Activated CD8-positive, alpha-beta memory T cell treated with anti-CD3 and anti-CD28 coated beads for 48 hours (primary cell): ENCODE measurements around the gene APOL4.
"Not testable (repeated sequence)": the region's sequence is repeated elsewhere in the genome, so short reads cannot be mapped to it uniquely, and the experiment has no call there.

Experiments
- DNase-seq, 3 experiments: peaks; one replicate each; pipeline ENCODE4 v3.0.0-alpha.2; 2020; ENCODE audit warnings: low read depth in 2 of 3, low spot score in 2 of 3

Gene APOL4

GRCh38 chr22:36208914-36209313, 7.3 kb upstream of the APOL4 start:
- DNase-seq: no peak

GRCh38 chr22:36208162-36208765, 6.7 kb upstream of the APOL4 start:
- no peak for DNase-seq

- DNase-seq: no peak
Observed at GRCh38 chr22:36206255-36206654, 4.6 kb upstream of the APOL4 start.

GRCh38 chr22:36205573-36205972, 4.0 kb upstream of the APOL4 start:
- DNase-seq: not testable (repeated sequence)

GRCh38 chr22:36204632-36205015, 3.0 kb upstream of the APOL4 start:
- DNase-seq: no peak

- no peak for DNase-seq
Observed at GRCh38 chr22:36204001-36204631, 2.5 kb upstream of the APOL4 start.

GRCh38 chr22:36203441-36203840, 1.8 kb upstream of the APOL4 start:
- not testable (repeated sequence) for DNase-seq

- not testable (repeated sequence) for DNase-seq
Observed at GRCh38 chr22:36202906-36203305, 1.3 kb upstream of the APOL4 start.

GRCh38 chr22:36201025-36201424, 584 bp downstream of the APOL4 start:
- DNase-seq: not testable (repeated sequence)

- no peak for DNase-seq
Observed at GRCh38 chr22:36199001-36199551, 2.5 kb downstream of the APOL4 start.

- DNase-seq: no peak
Observed at GRCh38 chr22:36198536-36198935, 3.1 kb downstream of the APOL4 start.

- DNase-seq: no peak
Observed at GRCh38 chr22:36197514-36198146, 4.0 kb downstream of the APOL4 start.

- DNase-seq: no peak
Observed at GRCh38 chr22:36197065-36197440, 4.6 kb downstream of the APOL4 start.

GRCh38 chr22:36196254-36197064, 5.2 kb downstream of the APOL4 start:
- no peak for DNase-seq

GRCh38 chr22:36194971-36195370, 6.6 kb downstream of the APOL4 start:
- DNase-seq: peak in 1 of 3 experiments; percentile 27

GRCh38 chr22:36194385-36194784, 7.2 kb downstream of the APOL4 start:
- no peak for DNase-seq

- no peak for DNase-seq
Observed at GRCh38 chr22:36193577-36193976, 8.0 kb downstream of the APOL4 start.

- no peak for DNase-seq
Observed at GRCh38 chr22:36193171-36193570, 8.4 kb downstream of the APOL4 start.

GRCh38 chr22:36192542-36192941, 9.1 kb downstream of the APOL4 start:
- DNase-seq: no peak

- DNase-seq: no peak
Observed at GRCh38 chr22:36191106-36191836, 10.3 kb downstream of the APOL4 start.

- DNase-seq: not testable (repeated sequence)
Observed at GRCh38 chr22:36187862-36188261, 13.7 kb downstream of the APOL4 start.
